ENCODE results near the gene KDF1. TPM values are rescaled to one million over a fixed set of nuclear protein-coding genes. Genes with fewer than 3 reads are reported as not detected.
"Not testable (repeated sequence)": the region's sequence is repeated elsewhere in the genome, so short reads cannot be mapped to it uniquely, and the experiment has no call there.

Gene KDF1
- total RNA-seq, 1 donor from 2014 or later: not detected

GRCh38 chr1:26956321-26956720 is 3.9 kb downstream of the KDF1 start:
- no peak for DNase-seq (ENCODE audit: low read depth in 2 of 2)

GRCh38 chr1:26953374-26953773 is 6.9 kb downstream of the KDF1 start:
- DNase-seq (ENCODE audit: low read depth in 2 of 2): no peak

DNA sequence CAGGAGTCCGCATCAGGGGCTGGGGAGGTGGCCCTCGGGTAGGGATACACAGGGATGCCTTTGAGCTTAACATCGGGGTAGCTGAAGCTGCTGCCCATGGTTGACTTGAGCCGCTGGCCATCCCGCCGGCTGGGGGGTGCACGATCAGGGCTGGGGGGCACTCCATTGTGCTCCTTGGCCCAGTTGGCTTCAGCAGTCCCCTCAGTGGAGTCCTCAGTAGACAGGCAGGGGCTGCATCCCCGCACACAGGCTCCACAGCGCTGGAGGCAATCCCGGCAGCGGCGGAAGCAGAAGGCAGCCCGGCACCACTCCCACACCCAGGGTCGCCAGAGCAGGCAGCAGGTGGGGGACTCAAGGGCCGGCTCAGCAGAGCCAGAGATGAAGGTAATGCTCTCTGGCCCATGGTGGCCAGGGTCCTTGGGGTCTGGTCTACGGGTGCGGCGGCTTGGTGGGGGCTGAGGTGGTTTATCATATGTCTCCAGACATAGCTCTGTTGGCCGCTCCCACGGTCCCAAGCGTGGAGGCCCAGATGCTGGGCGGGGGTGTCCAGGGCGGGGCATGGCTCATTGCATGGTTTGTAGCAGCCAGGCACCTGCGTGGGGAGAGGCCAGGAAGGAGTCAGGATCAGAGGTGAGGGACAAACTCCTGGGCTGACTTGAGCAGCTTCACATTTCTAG is 8.3 kb downstream of the KDF1 start:
- no peak for DNase-seq (ENCODE audit: low read depth in 2 of 2)

GRCh38 chr1:26951216-26951615 is 9.1 kb downstream of the KDF1 start:
- no peak for DNase-seq (ENCODE audit: low read depth in 2 of 2)

DNA sequence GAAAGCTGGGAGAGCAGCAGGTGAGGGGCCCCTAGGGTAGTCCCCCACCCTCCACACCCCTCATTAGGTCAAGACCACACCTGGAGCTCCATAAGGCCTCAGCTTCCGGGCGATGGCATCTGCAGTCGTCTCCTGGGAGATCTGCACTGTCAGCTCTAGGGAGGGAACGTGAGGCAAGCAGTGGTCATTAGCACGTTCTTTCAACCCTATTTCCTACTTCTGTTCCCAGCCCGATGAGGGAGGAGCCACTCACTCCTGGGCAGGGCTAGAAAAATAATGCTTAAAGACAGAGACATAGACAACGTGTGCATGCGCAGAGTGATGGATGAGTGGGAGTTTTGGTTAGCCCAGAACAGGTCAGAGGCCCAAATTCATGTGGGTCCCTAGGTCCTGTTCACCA is 9.7 kb downstream of the KDF1 start:
- DNase-seq (ENCODE audit: low read depth in 2 of 2): peak in 1 of 2 donors; percentile 11

GRCh38 chr1:26949926-26950319 is 10.3 kb downstream of the KDF1 start:
- DNase-seq (ENCODE audit: low read depth in 2 of 2): peak in 1 of 2 donors; percentile 38

DNA sequence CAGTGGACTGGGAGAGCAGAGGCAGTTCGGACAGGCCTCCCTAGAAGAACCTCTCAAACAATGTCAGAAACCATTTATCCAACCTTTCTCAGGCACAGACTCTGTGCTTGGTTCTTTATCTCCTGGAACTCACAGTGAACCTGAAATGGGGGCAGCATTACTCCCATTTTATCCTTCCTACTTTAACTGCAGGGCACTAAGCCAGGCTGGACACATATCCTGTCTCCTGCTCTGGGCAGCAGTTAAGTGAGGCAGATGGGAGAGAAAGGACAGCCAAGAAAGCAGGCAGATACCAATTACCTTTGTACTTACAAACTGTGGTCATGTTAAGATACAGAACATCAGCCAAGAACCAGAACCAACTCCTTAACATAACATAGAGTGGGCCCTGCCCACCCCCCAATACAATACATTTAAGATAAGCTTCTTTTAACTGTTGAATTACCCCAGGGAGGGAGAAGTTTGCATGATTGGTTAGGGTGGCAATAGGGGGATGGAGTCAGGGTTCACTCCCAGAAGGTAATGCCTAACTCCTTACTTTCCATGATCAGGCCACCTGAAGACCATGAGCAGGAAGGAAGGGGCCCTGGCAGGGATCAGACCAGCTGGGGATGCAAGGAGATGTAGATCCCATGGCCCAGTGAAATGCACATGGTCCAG is 10.9 kb downstream of the KDF1 start:
- DNase-seq (ENCODE audit: low read depth in 2 of 2): peak; percentile 12 to 15

DNA sequence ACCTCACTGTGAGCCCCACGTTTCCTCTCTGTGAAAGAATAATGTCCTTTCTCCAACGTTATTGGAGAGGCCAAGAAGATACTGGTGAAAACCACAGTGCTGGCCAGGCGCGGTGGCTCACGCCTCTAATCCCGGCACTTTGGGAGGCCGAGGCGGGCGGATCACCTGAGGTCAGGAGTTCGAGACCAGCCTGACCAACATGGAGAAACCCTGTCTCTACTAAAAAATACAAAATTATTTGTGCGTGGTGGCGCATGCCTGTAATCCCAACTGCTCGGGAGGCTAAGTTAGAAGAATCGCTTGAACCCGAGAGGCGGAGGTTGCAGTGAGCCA is 11.6 kb downstream of the KDF1 start:
- not testable (repeated sequence) for DNase-seq (ENCODE audit: low read depth in 2 of 2)

DNA sequence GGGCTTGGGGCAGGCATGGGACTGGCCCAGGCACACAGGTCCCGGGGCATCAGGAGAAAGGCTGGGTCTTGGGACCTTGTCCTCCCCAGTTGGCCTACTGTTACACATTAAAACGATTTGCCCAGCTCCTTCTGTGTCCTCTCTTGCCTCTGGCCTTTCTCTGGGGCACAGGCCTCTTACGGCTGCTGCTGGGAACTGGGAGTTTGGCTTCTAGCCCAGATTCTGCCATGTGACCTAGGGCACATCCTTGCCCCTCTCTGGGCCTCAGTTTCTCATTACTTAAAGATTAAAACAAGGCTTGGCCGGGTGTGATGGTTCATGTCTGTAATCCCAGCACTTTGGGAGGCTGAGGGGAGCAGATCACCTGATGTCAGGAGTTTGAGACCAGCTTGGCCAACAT is 14.0 kb downstream of the KDF1 start:
- no peak for DNase-seq (ENCODE audit: low read depth in 2 of 2)

DNA sequence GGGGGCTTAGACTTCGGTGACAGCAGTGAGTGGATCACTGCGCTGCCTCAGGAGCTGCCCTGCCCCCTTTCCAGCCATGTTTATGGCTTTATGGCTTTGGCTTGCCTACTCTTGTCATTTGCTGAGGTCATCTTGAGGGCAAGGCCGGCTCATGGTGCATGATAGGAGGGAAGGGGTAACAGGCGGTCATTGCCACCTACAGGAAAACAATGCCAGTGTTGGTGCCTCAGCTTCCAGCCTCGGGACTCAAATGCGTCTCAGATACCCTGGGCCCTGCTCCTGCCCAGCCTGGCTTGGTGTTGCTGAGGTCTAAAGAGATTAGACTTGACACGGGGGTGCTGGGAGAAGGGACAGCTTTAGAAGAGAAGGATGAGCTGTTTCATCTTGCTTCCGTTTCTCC is 14.5 kb downstream of the KDF1 start:
- DNase-seq (ENCODE audit: low read depth in 2 of 2): no peak

DNA sequence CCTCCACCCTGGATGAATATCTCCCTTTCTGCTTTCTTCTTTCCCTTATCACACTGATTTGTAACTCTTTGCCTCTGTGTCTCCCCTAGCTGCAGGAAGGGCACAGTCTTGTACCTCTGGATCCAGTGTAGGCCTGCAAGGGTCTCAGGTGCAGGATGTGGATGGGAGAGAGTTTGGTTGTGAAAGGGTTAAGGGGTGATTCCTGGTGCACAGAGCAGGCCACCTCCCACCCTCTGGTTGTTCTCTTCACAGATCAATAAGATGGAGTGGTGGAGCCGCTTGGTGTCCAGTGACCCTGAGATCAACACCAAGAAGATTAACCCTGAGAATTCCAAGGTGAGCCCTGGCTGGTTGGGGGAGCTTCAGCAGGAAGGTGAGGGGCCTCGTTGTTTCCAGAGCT is 15.1 kb downstream of the KDF1 start:
- no peak for DNase-seq (ENCODE audit: low read depth in 2 of 2)

GRCh38 chr1:26942656-26943055 is 17.6 kb downstream of the KDF1 start:
- DNase-seq (ENCODE audit: low read depth in 2 of 2): no peak

DNA sequence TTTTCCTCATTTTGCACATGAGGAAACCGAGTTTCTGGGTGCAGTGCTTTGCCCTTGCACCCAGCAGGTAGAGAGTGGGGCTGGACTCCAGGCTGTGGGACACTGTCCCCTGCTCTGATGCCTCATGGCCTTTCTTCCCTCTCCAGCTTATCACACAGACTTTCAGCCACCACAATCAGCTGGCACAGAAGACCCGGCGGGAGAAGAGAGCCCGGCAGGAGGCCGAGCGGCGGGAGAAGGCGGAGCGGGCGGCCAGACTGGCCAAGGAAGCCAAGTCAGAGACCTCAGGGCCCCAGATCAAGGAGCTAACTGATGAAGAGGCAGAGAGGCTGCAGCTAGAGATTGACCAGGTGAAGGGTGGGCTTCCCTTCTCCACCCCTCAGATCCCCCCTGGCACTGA is 19.0 kb downstream of the KDF1 start:
- DNase-seq (ENCODE audit: low read depth in 2 of 2): no peak

- DNase-seq (ENCODE audit: low read depth in 2 of 2): no peak
Observed at GRCh38 chr1:26938659-26939025, 21.6 kb downstream of the KDF1 start.

- no peak for DNase-seq (ENCODE audit: low read depth in 2 of 2)
Observed at GRCh38 chr1:26938004-26938658, 22.1 kb downstream of the KDF1 start.

DNA sequence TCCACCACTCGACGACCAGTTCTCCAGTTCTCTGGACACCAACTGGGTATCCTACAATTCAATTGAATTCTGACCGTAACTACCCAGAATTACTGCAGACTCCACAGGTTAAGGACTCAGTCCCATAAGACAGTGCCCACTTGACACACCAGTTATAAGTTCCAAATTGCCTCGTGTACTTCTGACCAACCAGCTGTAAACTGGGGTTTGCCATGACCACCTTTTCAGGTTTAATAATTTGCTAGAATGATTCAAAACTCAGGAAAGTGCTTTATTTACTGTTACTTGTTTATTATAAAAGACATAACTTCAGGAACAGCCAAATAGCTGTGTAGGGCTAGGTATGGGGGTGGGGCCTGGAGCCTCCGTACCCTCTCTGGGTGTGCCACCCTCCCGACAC is 23.4 kb downstream of the KDF1 start:
- DNase-seq (ENCODE audit: low read depth in 2 of 2): no peak

DNA sequence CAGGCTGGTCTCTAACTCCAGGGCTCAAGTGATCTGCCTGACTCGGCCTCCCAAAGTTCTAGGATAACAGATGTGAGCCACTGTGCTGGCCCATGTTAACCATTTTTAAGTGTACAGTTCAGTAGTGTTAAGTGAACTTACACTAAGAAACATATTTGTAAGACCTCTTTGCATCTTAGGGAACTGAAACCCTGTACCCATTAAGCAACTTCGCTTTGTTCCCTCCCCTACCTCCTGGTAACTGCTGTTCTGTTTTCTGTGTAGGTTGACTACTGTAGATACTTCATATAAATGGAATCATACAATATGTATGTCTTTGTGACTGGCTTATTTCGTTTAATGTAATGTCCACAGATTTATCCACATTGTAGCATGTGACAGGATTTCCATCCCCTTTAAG is 27.7 kb downstream of the KDF1 start:
- DNase-seq (ENCODE audit: low read depth in 2 of 2): no peak

- peak; percentile 9 to 93 for DNase-seq (ENCODE audit: low read depth in 2 of 2)
Observed at GRCh38 chr1:26923711-26924110, 36.6 kb downstream of the KDF1 start.

DNA sequence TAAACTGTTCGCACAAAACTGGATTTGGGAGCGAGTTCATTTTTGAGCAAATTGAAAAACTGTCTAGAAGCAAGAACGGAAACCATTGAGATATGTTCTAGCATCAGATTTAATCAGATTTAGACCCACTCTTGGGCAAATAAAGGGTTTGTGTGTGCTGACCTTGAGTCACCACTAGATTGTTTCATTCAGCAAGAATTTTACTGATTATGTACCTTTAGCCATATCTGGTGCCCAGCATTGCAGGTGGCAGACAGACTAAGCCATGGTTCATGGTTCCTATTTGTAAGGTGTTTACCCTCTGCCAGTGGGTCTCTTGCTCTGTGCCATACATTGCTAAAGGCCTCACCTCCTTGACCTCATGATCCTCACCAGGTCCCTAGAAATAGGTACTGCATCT is 37.4 kb downstream of the KDF1 start:
- DNase-seq (ENCODE audit: low read depth in 2 of 2): no peak

GRCh38 chr1:26922431-26922729 is 37.9 kb downstream of the KDF1 start:
- no peak for DNase-seq (ENCODE audit: low read depth in 2 of 2)

DNA sequence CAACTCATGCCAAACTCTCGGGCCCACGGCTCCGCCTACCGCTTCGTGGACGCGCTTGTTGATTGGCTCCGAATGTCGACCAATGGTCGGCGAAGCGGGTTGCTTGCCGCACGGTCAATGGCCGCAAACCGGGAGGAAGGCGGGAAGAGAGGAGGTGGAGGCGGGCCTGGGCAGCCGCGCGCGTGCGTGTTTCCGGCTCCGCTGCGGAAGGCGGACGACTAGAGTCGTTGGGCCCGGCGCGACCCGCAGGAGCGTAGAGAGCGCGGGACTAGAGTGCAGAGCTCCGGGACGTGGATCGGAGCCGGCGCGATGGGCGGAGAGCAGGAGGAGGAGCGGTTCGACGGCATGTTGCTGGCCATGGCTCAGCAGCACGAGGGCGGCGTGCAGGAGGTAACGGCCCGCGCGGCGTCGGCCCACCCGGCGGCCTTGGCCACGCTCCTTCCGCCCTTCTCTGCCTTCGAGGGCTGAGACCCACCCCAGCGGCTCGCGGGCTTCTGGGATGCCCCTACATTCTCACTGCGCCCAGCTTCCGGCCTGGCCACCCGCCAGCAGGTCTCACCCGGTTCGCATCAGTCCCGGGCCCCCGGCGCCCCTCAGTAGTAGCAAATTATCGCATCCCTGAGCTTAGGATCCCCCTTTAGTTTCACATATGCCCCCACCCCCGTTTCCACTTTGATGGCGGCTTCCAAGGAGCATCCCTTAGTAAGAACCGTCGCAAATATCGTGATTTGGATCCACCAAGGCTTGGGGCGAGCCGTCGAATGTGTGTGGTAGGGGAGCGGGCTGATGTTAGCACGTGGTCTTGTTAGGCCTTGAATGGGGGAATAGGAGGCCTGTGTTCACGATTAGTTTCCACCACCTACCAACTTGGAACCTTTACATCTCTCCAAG is 38.5 kb downstream of the KDF1 start, which contains the start of gene NUDC:
Gene NUDC, plus strand, starts transcription at position 204 of the 891 bp plus-strand sequence. Its CDS starts 106 bp downstream, at position 310.
- peak; percentile 98 for DNase-seq (ENCODE audit: low read depth in 2 of 2)

DNA sequence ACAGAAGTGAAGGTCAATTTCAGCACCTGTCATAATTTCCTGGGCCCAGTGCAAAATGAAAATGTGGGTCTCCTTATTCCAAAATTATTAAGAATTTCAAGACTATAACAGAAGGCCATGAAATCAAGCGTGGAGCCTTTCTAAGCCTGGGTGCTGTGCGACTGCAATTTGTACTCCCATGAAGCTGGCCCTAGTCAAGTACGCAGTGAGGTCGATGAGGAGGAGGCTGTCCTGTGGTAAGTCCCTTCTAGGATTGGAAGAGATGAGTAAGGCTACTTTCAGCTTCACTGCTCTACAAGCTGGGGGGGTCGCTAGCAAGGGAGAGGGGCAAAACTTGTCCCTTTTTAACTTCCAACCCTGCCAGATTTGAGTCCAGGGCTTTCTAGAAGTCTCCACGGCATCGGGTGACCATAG is 39.1 kb downstream of the KDF1 start:
- no peak for DNase-seq (ENCODE audit: low read depth in 2 of 2)
